ENCODE measurements around the gene EVC2.
"Not testable (repeated sequence)": the region's sequence is repeated elsewhere in the genome, so short reads cannot be mapped to it uniquely, and the experiment has no call there.

Gene EVC2

GRCh38 chr4:5746250-5746649, 37.9 kb upstream of the EVC2 start:
- no peak for DNase-seq

GRCh38 chr4:5742968-5743367, 34.6 kb upstream of the EVC2 start:
- DNase-seq, result no peak

GRCh38 chr4:5742388-5742787, 34.0 kb upstream of the EVC2 start:
- DNase-seq, result no peak

- no peak for DNase-seq
Observed at GRCh38 chr4:5738061-5738460, 29.7 kb upstream of the EVC2 start.

- no peak for DNase-seq
Observed at GRCh38 chr4:5735463-5735862, 27.1 kb upstream of the EVC2 start.

GRCh38 chr4:5734853-5735252, 26.5 kb upstream of the EVC2 start:
- no peak for DNase-seq

DNA sequence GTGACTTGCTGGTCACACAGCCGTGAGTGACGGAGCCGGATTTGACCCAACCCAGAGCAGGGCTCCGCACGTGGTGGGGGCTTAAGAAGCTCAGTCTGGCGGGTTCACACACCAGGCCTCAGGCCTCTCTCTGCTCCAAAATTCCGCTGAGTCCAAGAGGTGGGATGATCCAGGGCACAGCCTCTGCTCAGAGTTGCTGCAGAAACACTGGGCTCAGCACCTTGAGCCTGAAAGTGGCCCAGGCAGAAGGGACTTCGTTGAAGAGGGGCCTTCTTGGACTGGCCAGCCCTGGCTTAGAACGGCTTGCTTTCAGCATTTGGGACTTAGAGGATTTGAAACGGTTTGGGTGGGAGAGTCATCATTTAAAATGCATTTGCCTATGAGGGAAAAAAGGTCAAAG, 23.8 kb upstream of the EVC2 start:
- DNase-seq, result no peak

GRCh38 chr4:5730993-5731990, 22.9 kb upstream of the EVC2 start:
- no peak for DNase-seq

DNA sequence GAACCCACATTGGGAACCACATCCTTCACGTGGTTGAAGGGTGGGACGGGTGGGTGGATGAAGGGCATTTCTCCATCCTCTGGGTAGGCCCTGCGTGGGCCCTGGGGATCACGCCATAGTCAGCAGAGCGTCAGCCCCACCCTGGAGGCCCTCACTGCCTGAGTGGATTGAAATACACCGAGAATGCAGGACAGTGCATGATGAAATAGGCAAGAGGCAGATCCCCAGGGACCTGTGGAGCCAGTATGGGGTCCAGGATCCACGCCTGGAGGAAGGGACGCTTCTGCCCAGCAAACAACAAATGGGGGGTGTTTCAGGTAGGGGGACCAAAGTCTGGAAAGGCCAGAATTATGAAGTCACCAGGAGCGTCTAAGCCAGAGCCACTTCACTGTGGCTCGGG, 22.1 kb upstream of the EVC2 start:
- no peak for DNase-seq

DNA sequence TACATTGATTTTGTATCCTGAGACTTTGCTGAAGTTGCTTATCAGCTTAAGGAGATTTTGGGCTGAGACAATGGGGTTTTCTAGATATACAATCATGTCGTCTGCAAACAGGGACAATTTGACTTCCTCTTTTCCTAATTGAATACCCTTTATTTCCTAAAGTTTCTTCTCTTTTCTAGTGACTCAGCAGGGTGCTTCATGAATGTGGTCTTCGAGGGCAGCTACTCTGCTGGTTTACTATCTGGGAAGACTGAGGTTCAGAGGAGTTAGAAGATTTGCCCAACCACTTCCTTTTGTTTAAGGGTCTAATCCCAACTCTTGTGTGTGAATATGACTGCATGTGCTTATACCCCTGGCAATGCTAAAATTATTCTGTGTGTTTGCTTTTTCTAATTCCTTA, 20.1 kb upstream of the EVC2 start:
- DNase-seq, result not testable (repeated sequence)

DNA sequence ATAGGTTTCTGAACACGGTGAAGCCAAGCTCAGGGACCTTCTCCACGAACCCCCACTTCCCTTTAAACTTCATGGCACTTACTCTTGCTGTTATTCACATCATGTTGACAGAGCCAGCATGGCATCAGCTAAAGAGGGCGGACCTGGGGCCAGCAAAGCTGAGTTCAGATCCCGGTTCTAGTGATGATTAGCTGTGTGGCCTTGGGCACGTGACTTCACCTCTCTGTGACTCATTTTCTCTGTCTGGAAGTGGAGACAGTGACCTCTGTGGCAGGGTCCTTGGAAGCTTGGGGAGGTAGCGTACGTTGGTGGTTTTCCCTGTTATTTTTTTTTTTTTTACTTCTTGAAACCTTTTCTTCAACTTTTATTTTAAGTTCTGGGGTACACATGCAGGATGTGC, 16.0 kb upstream of the EVC2 start:
- no peak for DNase-seq

DNA sequence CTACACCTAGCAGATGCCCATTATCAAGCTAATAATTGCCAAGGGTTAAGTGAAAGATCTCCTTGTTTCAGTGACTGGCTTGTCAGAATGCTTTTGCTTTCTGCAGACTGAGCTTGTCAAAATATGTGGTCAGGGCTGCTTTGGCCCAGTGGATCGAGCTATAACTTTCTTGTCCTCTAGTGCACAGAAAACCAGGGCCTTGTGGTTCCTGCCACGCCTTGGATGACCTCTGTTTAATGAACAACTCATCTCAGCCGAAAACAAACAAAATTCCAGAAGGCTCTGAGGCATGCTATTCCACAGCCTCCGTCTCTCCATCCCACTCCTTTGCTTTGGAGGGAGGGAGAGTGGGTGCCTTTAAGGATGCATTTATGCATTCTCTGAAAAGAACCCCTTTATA, 14.0 kb upstream of the EVC2 start:
- no peak for DNase-seq

- DNase-seq, result no peak
Observed at GRCh38 chr4:5721923-5722322, 13.6 kb upstream of the EVC2 start.

DNA sequence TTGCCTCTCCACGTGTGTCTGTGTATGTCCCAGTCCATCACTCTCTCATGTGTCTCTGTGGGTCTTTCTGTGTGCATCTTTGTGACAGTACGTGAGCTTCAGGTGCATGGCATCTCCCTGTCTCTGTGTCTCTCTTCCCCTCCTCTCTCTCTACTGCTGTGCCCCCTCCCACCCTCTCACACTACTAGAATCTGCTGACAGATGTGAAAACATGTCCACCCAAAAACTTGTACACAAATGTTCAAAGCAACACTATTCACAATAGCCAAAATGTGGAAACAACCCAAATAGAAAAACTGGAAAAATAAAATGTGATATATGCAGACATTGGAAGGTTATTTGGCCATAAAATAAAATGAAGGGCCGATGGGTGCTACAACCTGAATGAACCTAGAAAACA, 12.6 kb upstream of the EVC2 start:
- DNase-seq, result no peak

DNA sequence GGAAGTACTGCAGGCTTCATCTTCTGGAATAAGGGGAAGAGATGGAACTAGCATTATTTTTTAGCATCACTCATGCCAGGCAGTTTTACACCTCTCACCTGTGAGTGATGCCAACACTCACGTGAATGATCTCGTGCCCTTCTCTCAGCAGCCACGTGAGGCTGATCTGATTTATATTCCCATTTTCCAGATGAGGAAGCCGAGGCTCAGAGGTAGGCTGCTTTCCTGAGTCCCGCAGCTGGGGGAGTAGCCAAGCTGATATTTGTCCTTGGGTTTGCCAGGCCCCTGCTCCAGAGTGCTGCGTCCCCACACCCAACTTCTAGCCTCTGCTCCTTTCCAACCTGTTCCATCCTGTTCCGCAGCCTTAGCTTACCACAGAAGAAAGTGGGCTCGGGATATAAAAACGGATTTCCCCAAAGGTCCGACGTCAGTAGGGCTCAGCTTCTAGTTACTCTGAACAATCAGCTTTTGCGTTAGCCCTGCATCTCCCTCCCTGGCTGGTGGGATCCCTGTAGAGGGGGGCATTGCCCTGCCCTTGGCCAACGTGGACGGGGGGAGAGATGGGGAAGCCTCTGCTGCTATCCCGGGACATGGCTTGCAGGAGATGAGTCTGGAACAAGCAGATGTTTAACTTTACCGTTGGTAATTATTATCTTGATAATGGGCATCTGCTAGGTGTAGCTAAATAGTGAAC, 11.9 kb upstream of the EVC2 start:
- DNase-seq, result no peak

- no peak for DNase-seq
Observed at GRCh38 chr4:5719350-5720055, 11.1 kb upstream of the EVC2 start.

- no peak for DNase-seq
Observed at GRCh38 chr4:5718411-5718810, 10.1 kb upstream of the EVC2 start.

GRCh38 chr4:5717449-5718158, 9.2 kb upstream of the EVC2 start:
- no peak for DNase-seq

DNA sequence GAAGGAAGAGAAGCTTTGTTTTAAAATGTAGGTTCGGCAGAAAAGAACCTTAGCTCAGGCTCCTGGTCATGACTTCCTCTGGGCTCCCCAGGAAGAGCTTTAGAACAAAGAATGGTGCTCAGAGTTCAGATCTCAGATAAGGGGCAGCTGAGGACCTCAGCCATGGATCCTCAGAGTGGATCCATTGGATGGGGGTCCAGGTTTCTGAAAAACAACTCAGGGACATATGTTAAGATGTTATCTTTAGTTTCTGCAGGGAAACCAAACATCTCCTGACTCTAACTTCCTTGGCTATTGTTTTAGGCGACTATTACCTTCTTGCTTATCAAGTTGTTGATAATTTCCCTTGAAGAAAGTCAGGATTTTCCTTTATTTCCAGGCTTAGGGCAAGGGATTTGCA, 8.0 kb upstream of the EVC2 start:
- DNase-seq, result no peak

GRCh38 chr4:5715357-5715756, 7.0 kb upstream of the EVC2 start:
- DNase-seq, result no peak

DNA sequence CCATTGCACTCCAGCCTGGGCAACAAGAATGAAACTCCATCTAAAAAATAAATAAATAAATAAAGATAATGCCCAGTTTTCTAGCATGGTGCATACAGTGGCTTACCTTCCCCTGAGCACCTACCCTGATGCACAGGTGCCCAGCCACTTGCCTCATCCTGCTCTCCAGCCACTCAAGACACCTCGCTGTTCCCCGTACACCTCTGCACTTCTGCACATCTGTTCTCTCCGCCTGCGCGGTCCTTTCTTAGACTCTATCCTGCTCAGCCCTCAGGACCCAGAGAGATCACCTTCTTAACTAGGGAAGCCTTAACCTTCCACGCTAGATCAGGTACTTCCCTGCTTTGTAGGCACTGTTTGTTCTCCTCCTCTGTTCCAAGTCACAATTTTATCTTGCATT, 5.5 kb upstream of the EVC2 start:
- no peak for DNase-seq

DNA sequence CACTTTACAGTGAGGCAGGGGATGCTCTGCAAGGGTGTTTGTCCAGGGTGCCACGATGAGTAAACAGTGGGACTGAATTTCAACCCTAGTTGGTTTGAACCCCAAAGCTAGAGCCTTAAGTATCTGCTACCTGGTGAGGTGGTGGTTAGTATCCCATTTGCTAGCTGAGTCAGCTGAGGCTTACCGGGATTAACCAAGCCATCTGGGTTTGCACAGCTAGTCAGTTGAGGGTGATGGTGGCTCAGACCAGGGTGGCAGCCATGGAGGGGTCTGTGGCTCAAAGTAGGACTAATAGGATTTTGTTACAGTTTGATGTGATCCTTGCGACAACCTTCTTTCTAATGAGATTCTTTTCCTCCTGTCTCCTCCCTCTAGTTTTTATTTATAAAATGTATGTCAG, 4.6 kb upstream of the EVC2 start:
- no peak for DNase-seq

DNA sequence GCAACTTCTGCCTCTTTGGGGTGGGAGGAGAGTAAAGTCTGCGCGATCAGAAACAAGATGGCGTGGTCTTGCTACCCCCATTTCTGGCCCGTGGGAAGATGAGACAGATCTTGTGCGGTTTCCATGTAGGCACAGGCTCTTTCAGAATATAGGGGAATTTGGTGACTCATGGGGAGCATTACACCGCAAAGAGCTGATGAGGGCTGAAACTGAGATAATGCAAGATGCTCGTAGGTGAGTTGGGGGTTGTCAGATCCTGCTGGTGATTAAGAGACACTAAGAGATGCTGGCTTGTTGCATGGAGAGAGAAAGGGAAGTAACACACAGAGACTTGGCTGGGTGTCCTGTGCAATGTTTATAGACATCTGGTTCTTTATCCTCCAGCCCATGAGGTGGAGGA, 4.2 kb upstream of the EVC2 start:
- DNase-seq, result no peak

Data from GDM1 (cell line).